Posterior vena cava (tissue), 2 donors: ENCODE data around the gene MIEF2. TPM values are rescaled to one million over a fixed set of nuclear protein-coding genes. Genes with fewer than 3 reads are reported as not detected.
A peak's percentile ranks its signal among the peaks of the same experiment; 100 is the strongest.

Source experiments
- DNase-seq: peaks from one replicate; pipeline ENCODE4 v3.0.0-alpha.2; 2020; ENCODE audit warnings: low spot score
- intact Hi-C, 2 donors: fragments of 100-400 bp; cut with DNase I; formaldehyde crosslinking; loops; one replicate each; pipeline versions ENCODE4 v1.14.1 to v1.14.2; 2022 to 2023
- total RNA-seq, 2 donors: library from RNA; stranded (reverse); fragmentation: NEBNext Ultra II Directional; extraction: Animal tissue kit (Norgen Biotek cat#: 25700); gene quantifications; one replicate each; pipeline ENCODE4 v1.2.1, GENCODE V29; 2021
- donor health status: DM: yes; HTN: yes; CAD: no.
- donor health status: DM: yes; HTN: yes; CAD: no.

The MIEF2 gene
- total RNA-seq, 2 donors from 2014 or later, result 7.7 to 11.3 TPM

DNA sequence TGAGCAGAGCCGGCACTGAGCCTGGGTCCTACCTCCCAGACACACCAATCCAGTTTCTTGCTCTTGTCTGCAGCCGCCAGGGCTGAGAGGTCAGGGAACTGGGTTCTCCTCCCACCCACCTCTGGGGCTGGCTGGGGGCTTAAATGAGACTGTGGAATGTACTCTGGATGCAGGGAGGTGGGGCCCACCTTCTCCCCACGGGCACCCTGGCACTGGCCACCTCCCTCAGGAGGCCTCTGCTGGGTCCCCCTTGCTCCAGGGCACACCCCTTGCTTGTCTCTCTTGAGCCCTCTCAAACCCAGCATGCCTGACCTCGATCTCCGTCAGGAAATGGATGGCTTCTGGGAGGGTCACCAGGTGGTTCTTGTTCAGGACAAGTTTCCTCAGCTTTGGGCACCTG lies 8.3 kb upstream of the MIEF2 start:
- intact Hi-C loops, result no loop called here
- no peak for DNase-seq

GRCh38 chr17:18253187-18253884 lies 7.1 kb upstream of the MIEF2 start:
- no peak for DNase-seq
- intact Hi-C loops, result no loop called here

DNA sequence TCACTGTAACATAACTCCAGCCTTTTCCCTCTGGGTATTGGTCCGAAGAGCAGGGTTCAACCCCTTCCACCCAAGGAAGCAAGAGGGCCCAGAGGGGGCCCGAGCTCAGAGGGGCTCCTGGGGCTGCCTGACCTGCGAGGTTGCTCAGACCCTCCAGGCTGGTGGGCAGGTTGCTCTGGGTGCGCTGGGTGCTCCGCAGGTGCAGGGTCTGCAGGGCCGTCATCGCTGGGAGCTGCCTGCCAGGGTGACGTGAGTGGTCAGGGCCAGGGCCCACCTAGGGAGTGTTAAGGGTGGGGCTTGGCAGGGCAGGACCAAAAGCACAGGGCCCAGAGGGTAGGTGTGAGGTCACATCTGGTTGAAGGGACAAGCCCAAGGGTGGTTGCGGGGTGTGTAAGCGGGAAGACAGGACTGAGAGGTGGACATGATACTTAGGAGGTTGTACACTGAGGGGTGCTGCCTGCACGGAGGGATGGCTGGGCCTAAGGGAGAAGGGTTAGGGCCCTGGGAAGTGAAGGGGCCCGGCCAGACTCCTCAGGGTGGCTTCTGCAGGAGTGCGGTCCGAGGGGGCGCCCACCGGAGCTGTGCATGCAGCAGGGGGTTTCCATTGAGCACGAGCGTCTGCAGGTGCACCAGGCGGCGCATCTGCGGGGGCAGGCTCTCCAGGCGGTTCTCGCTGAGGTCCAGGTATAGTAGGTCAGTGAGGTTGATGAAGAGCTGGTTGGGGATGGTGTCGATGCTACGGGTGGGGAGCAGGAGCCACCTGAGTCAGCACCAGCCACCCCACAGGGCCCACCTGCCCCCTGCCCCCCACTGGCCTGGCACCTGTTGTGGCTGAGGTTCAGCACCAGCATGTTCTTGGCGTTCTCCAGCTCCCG lies 6.3 kb upstream of the MIEF2 start:
- DNase-seq, result no peak
- intact Hi-C loops, result no loop called here

- no peak for DNase-seq
- intact Hi-C loops, result loop anchor here in 1 of 2 donors (1.0 kb wide), 1 partner anchor 29 kb away; no protein-coding TSS in a partner anchor
Measured at GRCh38 chr17:18254888-18255649, 5.4 kb upstream of the MIEF2 start.

DNA sequence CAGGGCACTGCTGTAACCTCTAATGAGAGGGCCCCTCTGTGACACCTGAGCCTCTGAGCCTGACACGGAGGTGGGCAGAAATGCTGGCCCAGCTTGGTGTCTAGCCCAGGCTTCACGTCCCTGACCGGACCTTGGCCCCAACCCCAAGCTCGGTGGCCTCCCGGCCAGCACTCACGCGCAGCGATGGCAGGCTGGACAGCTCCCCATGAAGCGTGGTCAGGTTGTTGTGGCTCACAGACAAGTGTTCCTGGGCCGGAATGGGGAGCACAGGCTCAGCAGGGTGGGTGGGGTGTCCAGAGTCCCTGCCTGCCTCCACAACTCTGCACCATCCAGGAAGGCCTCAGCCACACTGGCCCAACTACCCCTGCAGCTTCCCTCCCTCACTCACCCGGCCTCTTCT lies 4.1 kb upstream of the MIEF2 start:
- intact Hi-C loops, result no loop called here
- DNase-seq, result no peak

GRCh38 chr17:18256776-18257175 lies 3.7 kb upstream of the MIEF2 start:
- no peak for DNase-seq
- intact Hi-C loops, result no loop called here

- intact Hi-C loops, result no loop called here
- peak; percentile 91 for DNase-seq
Measured at GRCh38 chr17:18257268-18257981, 3.0 kb upstream of the MIEF2 start.

DNA sequence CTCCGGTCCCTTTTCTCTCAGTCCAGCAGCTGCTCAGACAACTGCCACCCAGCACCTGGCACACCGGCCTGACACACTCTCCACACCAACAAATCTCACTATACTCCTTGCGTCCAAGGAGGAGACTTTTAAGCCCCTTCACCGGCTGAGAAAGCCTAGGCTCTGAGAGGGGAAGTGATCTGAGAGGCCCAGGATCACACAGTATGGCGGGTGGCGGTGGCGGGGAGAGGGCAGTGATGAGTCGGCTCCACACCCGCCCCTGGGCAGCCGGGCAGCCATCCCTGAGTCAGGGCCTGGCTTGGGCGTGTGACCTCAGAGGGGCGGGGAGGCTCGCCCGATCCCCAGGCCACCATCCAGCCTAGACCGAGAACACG lies 2.5 kb upstream of the MIEF2 start:
- DNase-seq, result peak; percentile 95
- intact Hi-C loops, result no loop called here

GRCh38 chr17:18258356-18259038 lies 2.0 kb upstream of the MIEF2 start, which contains the start of gene FLII:
TSS of gene FLII (minus strand) at chr17:18258738. CDS start at chr17:18258690, 48 bp downstream.
- DNase-seq, result no peak
- intact Hi-C loops, result no loop called here

GRCh38 chr17:18259621-18260331 lies 686 bp upstream of the MIEF2 start:
- DNase-seq, result no peak
- intact Hi-C loops, result no loop called here

DNA sequence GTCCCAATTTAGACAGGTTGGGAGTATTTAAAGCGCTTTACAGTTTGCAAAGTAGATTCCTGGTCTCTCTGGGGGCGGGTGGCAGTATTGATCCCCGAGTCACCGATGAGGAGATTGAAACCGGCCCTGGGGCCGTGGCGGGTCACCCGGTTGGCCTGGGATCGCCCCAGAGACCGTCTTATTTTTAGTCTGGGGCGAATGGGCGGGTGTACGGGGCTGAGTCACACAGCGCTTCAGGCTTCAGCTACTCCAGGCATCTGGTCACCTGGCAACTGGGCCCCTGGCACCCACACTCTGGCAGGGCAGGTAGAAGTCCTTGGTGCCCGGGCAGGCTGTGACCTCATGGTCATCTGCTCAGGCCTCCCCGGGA lies 669 bp downstream of the MIEF2 start:
- DNase-seq, result no peak
- intact Hi-C loops, result no loop called here

- DNase-seq, result no peak
- intact Hi-C loops, result no loop called here
Measured at GRCh38 chr17:18261659-18262058, 1.2 kb downstream of the MIEF2 start.

DNA sequence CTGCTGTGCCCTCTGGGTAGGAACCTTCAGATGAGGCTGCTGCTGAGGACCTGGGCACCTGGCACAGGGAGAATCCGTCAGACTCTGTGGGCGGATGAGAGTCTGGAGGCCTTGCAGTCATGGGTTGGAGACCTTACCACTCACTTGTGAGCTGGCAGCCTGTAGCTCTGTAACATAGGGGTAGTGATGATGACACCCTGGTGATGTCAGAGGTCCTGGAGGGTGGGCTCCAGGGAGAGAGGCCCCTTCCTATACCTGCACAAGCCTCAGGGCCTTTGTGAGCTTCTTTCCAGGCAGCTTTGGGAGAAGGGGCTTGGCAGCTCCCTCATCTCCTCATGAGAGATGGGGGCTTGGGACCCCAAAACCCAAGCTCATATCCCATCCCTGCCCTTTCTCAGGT lies 1.6 kb downstream of the MIEF2 start:
- no peak for DNase-seq
- intact Hi-C loops, result no loop called here

DNA sequence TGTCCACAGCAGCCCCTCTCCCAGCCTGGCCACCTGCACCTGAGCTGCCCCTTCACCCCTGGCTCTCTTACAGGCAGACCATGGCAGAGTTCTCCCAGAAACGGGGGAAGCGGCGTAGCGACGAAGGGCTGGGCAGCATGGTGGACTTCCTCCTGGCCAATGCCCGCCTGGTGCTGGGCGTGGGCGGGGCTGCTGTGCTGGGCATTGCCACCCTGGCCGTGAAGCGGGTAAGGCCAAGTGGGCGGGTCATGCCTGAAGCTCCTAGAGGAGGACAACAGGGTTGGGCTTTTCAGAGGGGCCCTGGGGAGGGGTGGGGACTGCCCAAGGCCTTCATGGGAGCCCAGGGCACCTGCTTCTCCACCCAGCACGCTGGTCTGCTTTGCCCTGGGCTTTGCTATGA lies 2.2 kb downstream of the MIEF2 start:
- intact Hi-C loops, result no loop called here
- no peak for DNase-seq

- DNase-seq, result no peak
- intact Hi-C loops, result no loop called here
Measured at GRCh38 chr17:18263885-18264682, 3.6 kb downstream of the MIEF2 start.

DNA sequence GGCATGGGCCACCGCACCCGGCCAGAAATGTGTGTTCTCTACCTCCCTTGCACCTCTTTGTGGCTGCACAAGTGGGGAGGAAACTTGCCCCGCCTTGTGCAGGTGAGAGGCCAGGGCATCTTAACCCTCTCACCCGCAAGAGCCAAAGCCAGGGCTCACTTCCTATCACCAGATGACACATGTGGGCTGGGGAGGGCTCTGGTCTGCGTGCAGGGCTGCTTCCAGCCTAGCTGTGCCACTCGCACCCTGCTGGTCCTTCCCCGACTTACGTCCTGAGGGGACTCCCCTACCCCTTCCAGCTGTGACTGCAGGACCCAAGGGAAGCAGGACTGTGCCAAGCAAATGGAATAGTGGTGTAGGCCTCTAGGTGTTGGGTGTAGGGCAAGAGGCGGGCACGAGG lies 6.9 kb downstream of the MIEF2 start:
- intact Hi-C loops, result no loop called here

DNA sequence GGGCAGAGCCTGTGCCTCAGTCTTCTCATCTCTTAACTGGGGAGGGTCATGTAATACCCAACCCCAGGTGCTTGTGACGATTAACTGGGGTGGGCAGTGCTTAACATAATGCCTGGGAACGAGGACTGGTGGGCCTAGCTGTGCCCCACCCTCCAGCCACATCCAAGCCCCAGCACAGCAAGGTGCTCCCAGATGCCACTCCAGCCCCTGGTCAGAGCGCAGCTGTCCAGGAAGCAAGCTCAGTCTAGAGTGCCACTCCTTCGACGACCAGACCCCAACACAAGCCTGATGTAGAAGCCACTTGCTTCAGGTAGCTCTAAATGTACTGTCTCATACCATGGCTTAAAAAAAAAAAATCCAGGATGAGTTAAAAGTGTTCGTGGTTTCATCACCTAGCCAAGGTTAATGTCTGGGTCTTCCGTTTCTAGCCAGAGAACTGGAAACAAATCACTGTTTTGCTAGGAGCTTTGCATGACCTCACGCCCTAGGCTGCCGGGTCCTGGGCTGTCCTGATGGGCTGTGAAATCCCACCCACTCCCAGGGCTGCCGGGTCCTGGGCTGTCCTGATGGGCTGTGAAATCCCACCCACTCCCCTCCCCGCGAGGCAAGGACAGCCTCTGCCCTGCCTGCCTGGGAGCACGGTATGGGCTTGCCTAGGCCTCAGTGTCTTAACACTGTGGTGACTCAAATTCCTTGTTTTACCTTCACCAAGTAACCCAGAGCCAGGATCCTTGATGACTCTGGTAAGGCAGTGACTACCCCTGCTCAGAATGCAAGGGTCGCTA lies 7.7 kb downstream of the MIEF2 start:
- intact Hi-C loops, result no loop called here
- no peak for DNase-seq

More for the DNA sequence above, 6.9 kb downstream of the MIEF2 start:
- DNase-seq, result no peak
